ENCODE results near the gene PRKAG1. TPM values are rescaled to one million over a fixed set of nuclear protein-coding genes. Genes with fewer than 3 reads are reported as not detected.

Gene PRKAG1
- total and polyA plus RNA-seq, 8 donors, result 48.4 to 81.8 (median 78.3) TPM

GRCh38 chr12:48954061-48954460 lies 64.5 kb downstream of the PRKAG1 start:
- Histone ChIP-seq H3K36me3 (peaks cover 3 to 39% of the 10 kb centered on the region in 2 donors), H3K4me1 (peaks cover 12 to 38% of the 10 kb centered on the region in 2 donors), H3K27me3 (no peaks in the 10 kb centered on the region), H3K27ac (no peak overlapping the region), H3K9me3 (no peaks in the 10 kb centered on the region), H3K4me3 (no peak overlapping the region)
- no peak for TF ChIP-seq CTCF (IDR thresholded peaks at IDR 0.05)
- no peak for DNase-seq
- ATAC-seq, result no peak
- intact Hi-C loops (cut with DNase I), result no loop called here

GRCh38 chr12:48952691-48953090 lies 65.9 kb downstream of the PRKAG1 start:
- no peaks in the 10 kb centered on the region for H3K9me3 ChIP-seq
- no peak for TF ChIP-seq CTCF (IDR thresholded peaks at IDR 0.05)
- H3K27me3 ChIP-seq, result no peaks in the 10 kb centered on the region
- peaks cover 3 to 46% of the 10 kb centered on the region in 2 donors for H3K36me3 ChIP-seq
- H3K27ac ChIP-seq, result no peak overlapping the region
- H3K4me3 ChIP-seq, result no peak overlapping the region
- peaks cover 12 to 37% of the 10 kb centered on the region in 2 donors for H3K4me1 ChIP-seq
- DNase-seq, result no peak
- ATAC-seq, result no peak
- intact Hi-C loops (cut with DNase I), result no loop called here

Other genes starting within 250 kb of the PRKAG1 start
- 10 to 100 TPM; 33.0 to 54.0 TPM for gene ADCY6, start 229.7 kb downstream of the PRKAG1 start, total RNA-seq
- gene ADCY6, start 229.7 kb downstream of the PRKAG1 start, polyA plus RNA-seq (ENCODE audit: insufficient read length in 6 of 6), result 10 to 100 TPM; 54.2 to 67.0 (median 60.0) TPM
- gene CACNB3, start 200.3 kb downstream of the PRKAG1 start, total RNA-seq, result 10 to 100 TPM; 26.4 to 42.5 TPM
- gene CACNB3, start 200.3 kb downstream of the PRKAG1 start, polyA plus RNA-seq (ENCODE audit: insufficient read length in 6 of 6), result 10 to 100 TPM; 33.0 to 40.4 (median 38.4) TPM
- 10 to 100 TPM; 66.5 to 74.9 TPM for gene DDX23, start 166.6 kb downstream of the PRKAG1 start, total RNA-seq
- gene DDX23, start 166.6 kb downstream of the PRKAG1 start, polyA plus RNA-seq (ENCODE audit: insufficient read length in 6 of 6), result 100 to 1,000 TPM; 100 to 116 (median 112) TPM
- 10 to 100 TPM in 1 of 2 donors, 1 to 10 TPM in 1; 4.0 to 28.1 TPM for gene RND1, start 152.9 kb downstream of the PRKAG1 start, total RNA-seq
- 1 to 10 TPM; 1.8 to 4.9 (median 2.3) TPM for gene RND1, start 152.9 kb downstream of the PRKAG1 start, polyA plus RNA-seq (ENCODE audit: insufficient read length in 6 of 6)
- gene FKBP11, start 93.3 kb downstream of the PRKAG1 start, total RNA-seq, result 10 to 100 TPM; 51.6 to 87.4 TPM
- gene FKBP11, start 93.3 kb downstream of the PRKAG1 start, polyA plus RNA-seq (ENCODE audit: insufficient read length in 6 of 6), result 10 to 100 TPM; 17.2 to 27.9 (median 21.9) TPM
- 100 to 1,000 TPM; 184 to 186 TPM for gene ARF3, start 61.3 kb downstream of the PRKAG1 start, total RNA-seq
- gene ARF3, start 61.3 kb downstream of the PRKAG1 start, polyA plus RNA-seq (ENCODE audit: insufficient read length in 6 of 6), result 100 to 1,000 TPM in 3 of 6 donors, 10 to 100 TPM in 3; 91.8 to 116 (median 102) TPM
- gene WNT10B, start 47.0 kb downstream of the PRKAG1 start, total RNA-seq, result under 1 TPM; 0.15 to 0.58 TPM
- under 1 TPM in 3 of 6 donors, not detected in 3; 0.10 to 0.12 (median 0.10) TPM for gene WNT10B, start 47.0 kb downstream of the PRKAG1 start, polyA plus RNA-seq (ENCODE audit: insufficient read length in 6 of 6)
- gene WNT1, start 40.5 kb downstream of the PRKAG1 start, total RNA-seq, result not detected
- gene WNT1, start 40.5 kb downstream of the PRKAG1 start, polyA plus RNA-seq (ENCODE audit: insufficient read length in 6 of 6), result not detected
- gene DDN, start 19.4 kb downstream of the PRKAG1 start, total RNA-seq, result under 1 TPM; 0.06 to 0.08 TPM
- under 1 TPM; 0.10 to 0.68 (median 0.30) TPM for gene DDN, start 19.4 kb downstream of the PRKAG1 start, polyA plus RNA-seq (ENCODE audit: insufficient read length in 6 of 6)
- 100 to 1,000 TPM in 1 of 2 donors, 10 to 100 TPM in 1; 81.2 to 110 TPM for gene KMT2D, start 42.0 kb upstream of the PRKAG1 start, total RNA-seq
- 10 to 100 TPM; 52.7 to 71.3 (median 67.5) TPM for gene KMT2D, start 42.0 kb upstream of the PRKAG1 start, polyA plus RNA-seq (ENCODE audit: insufficient read length in 6 of 6)
- gene RHEBL1, start 51.2 kb upstream of the PRKAG1 start, total RNA-seq, result 1 to 10 TPM in 1 of 2 donors, under 1 TPM in 1; 0.71 to 1.1 TPM
- gene RHEBL1, start 51.2 kb upstream of the PRKAG1 start, polyA plus RNA-seq (ENCODE audit: insufficient read length in 6 of 6), result 1 to 10 TPM; 1.9 to 3.6 (median 2.4) TPM
- gene DHH, start 76.0 kb upstream of the PRKAG1 start, total RNA-seq, result 1 to 10 TPM; 2.0 to 2.9 TPM
- gene DHH, start 76.0 kb upstream of the PRKAG1 start, polyA plus RNA-seq (ENCODE audit: insufficient read length in 6 of 6), result under 1 TPM; 0.29 to 0.84 (median 0.68) TPM
- 10 to 100 TPM; 39.9 to 42.8 TPM for gene LMBR1L, start 92.1 kb upstream of the PRKAG1 start, total RNA-seq
- gene LMBR1L, start 92.1 kb upstream of the PRKAG1 start, polyA plus RNA-seq (ENCODE audit: insufficient read length in 6 of 6), result 100 to 1,000 TPM in 1 of 6 donors, 10 to 100 TPM in 5; 67.0 to 102 (median 93.5) TPM
- 1,000 to 10,000 TPM in 1 of 2 donors, 100 to 1,000 TPM in 1; 603 to 1,153 TPM for gene TUBA1B, start 112.6 kb upstream of the PRKAG1 start, total RNA-seq
- gene TUBA1B, start 112.6 kb upstream of the PRKAG1 start, polyA plus RNA-seq (ENCODE audit: insufficient read length in 6 of 6), result 1,000 to 10,000 TPM in 2 of 6 donors, 100 to 1,000 TPM in 4; 914 to 1,514 (median 981) TPM
- 100 to 1,000 TPM; 205 to 235 TPM for gene TUBA1A, start 170.3 kb upstream of the PRKAG1 start, total RNA-seq
- gene TUBA1A, start 170.3 kb upstream of the PRKAG1 start, polyA plus RNA-seq (ENCODE audit: insufficient read length in 6 of 6), result 100 to 1,000 TPM; 412 to 675 (median 534) TPM
- gene TUBA1C, start 246.3 kb upstream of the PRKAG1 start, total RNA-seq, result 100 to 1,000 TPM; 153 to 235 TPM
- 100 to 1,000 TPM; 112 to 180 (median 160) TPM for gene TUBA1C, start 246.3 kb upstream of the PRKAG1 start, polyA plus RNA-seq (ENCODE audit: insufficient read length in 6 of 6)

Measured in left lung (tissue), 10 donors.